ENCODE data around the gene SYNE1. TPM values are rescaled to one million over a fixed set of nuclear protein-coding genes. Genes with fewer than 3 reads are reported as not detected.

Gene SYNE1
- total RNA-seq, 1 experiment from 2014 or later, result 23.0 TPM

DNA sequence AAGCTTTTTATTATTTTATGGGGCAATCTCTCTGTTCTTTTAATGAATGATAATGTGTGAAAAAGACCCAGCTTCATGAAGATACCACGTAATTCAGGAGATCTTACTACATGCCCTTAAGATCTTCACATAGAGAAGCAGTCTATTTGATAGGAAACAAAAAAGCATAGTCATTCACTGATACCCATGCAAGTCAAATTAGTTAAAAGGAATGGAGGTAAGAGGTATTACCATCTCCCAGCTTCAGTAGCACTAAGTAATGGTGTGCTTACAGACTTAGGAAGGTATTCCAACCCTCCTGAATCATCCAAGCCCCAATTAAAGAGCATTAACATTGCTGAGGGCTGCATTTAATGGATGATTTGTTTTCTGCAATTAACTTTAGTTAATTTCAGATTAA, 364.7 kb downstream of the SYNE1 start:
- BruUV-seq (replicated peaks), result no TSS peak
- H3K4me3 ChIP-seq (ENCODE audit: low read depth, low read length), result no peak overlapping the region
- H3K27me3 ChIP-seq (replicated peaks; ENCODE audit: control insufficient read depth, insufficient read depth, low read length), result no peaks in the 10 kb centered on the region
- TF ChIP-seq CTCF (IDR thresholded peaks at IDR 0.05; ENCODE audit: insufficient read depth in 1 of 2, low read depth in 1 of 2, low read length in 1 of 2, severe bottlenecking in 1 of 2, unreplicated experiment in 1 of 2), result no peak
- H3K36me3 ChIP-seq (ENCODE audit: control insufficient read depth, insufficient read depth, low read length), result peaks cover 1% of the 10 kb centered on the region; the same call in 1 of the 2 replicates
- peaks cover 9% of the 10 kb centered on the region for H3K4me1 Mint-ChIP-seq (ENCODE audit: low read depth, unreplicated experiment)
- intact Hi-C loops (cut with micrococcal nuclease; ENCODE audit: unreplicated experiment), result no loop called here
- H3K9me3 ChIP-seq, result no peaks in the 10 kb centered on the region
- H3K36me3 Mint-ChIP-seq (ENCODE audit: insufficient read depth, unreplicated experiment), result peaks cover 2% of the 10 kb centered on the region
- ChIA-PET POLR2A (no interaction called here), CTCF (no interaction called here)
- no peak for DNase-seq
- no peak overlapping the region for H3K4me3 Mint-ChIP-seq (ENCODE audit: unreplicated experiment)
- no peaks in the 10 kb centered on the region for H3K9me3 Mint-ChIP-seq (ENCODE audit: unreplicated experiment)
- H3K27me3 Mint-ChIP-seq (ENCODE audit: insufficient read depth, unreplicated experiment), result no peaks in the 10 kb centered on the region
- no peak overlapping the region for H3K27ac Mint-ChIP-seq (ENCODE audit: unreplicated experiment)
- H3K4me1 ChIP-seq, result peaks cover 24% of the 10 kb centered on the region

- Mint-ChIP-seq H3K36me3 (ENCODE audit: insufficient read depth, unreplicated experiment) (no peaks in the 10 kb centered on the region), H3K27ac (ENCODE audit: unreplicated experiment) (no peak overlapping the region), H3K9me3 (ENCODE audit: unreplicated experiment) (no peaks in the 10 kb centered on the region), H3K4me3 (ENCODE audit: unreplicated experiment) (no peak overlapping the region), H3K4me1 (ENCODE audit: low read depth, unreplicated experiment) (peaks cover 8% of the 10 kb centered on the region), H3K27me3 (ENCODE audit: insufficient read depth, unreplicated experiment) (no peaks in the 10 kb centered on the region)
- Histone ChIP-seq H3K9me3 (no peaks in the 10 kb centered on the region), H3K4me1 (peaks cover 24% of the 10 kb centered on the region), H3K4me3 (ENCODE audit: low read depth, low read length) (no peak overlapping the region), H3K36me3 (ENCODE audit: control insufficient read depth, insufficient read depth, low read length) (peaks cover 1% of the 10 kb centered on the region; the same call in 1 of the 2 replicates), H3K27me3 (replicated peaks; ENCODE audit: control insufficient read depth, insufficient read depth, low read length) (no peaks in the 10 kb centered on the region)
- no TSS peak for BruUV-seq (replicated peaks)
- ChIA-PET POLR2A (no interaction called here), CTCF (no interaction called here)
- TF ChIP-seq CTCF (IDR thresholded peaks at IDR 0.05; ENCODE audit: insufficient read depth in 1 of 2, low read depth in 1 of 2, low read length in 1 of 2, severe bottlenecking in 1 of 2, unreplicated experiment in 1 of 2), result no peak
- intact Hi-C loops (cut with micrococcal nuclease; ENCODE audit: unreplicated experiment), result loop anchor here (2.0 kb wide), 1 partner anchor 43 kb away; no protein-coding TSS in a partner anchor
- DNase-seq, result no peak
These were observed 365.2 kb downstream of the SYNE1 start for GRCh38 chr6:152271776-152272464.

DNA sequence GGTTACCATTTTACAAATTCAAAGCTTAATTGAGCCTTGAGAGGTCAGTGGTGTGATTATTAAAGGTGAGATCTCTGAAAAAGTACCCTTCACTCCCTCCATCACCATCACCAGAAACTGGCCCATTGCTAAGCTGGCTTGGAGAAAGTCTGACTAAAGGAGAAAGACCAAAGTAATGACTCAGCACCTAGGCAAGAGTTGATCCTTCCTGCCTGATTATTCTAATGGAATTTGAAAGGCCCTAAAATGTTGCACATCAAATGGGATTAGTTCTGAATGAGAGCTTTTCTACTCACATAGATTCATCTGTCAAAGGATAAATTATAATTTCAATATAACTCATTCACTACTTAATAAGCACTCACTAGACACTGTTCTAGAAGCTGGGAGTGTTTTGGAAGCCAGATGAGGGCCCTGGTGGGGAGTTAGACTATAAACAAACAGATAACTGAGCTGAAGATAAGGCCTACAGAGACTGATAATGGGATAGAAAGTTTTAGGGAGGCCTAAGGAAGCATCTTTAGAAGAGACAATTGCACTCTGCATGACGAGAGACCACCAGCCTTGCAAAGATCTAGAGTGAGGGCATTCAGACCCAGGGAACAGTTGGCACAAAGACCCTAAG, 366.7 kb downstream of the SYNE1 start:
- Histone ChIP-seq H3K27me3 (replicated peaks; ENCODE audit: control insufficient read depth, insufficient read depth, low read length) (no peaks in the 10 kb centered on the region), H3K36me3 (ENCODE audit: control insufficient read depth, insufficient read depth, low read length) (peaks cover 1% of the 10 kb centered on the region; the same call in 1 of the 2 replicates), H3K9me3 (no peaks in the 10 kb centered on the region), H3K4me3 (ENCODE audit: low read depth, low read length) (no peak overlapping the region), H3K4me1 (peaks cover 30% of the 10 kb centered on the region)
- no TSS peak for BruUV-seq (replicated peaks)
- Mint-ChIP-seq H3K4me1 (ENCODE audit: low read depth, unreplicated experiment) (peaks cover 14% of the 10 kb centered on the region), H3K9me3 (ENCODE audit: unreplicated experiment) (no peaks in the 10 kb centered on the region), H3K27ac (ENCODE audit: unreplicated experiment) (no peak overlapping the region), H3K36me3 (ENCODE audit: insufficient read depth, unreplicated experiment) (no peaks in the 10 kb centered on the region), H3K4me3 (ENCODE audit: unreplicated experiment) (no peak overlapping the region), H3K27me3 (ENCODE audit: insufficient read depth, unreplicated experiment) (no peaks in the 10 kb centered on the region)
- ChIA-PET CTCF (interaction anchor here (0.6 kb wide), 1 partner anchor 68 kb away, joined by 3 read pairs; no protein-coding TSS in a partner anchor), POLR2A (no interaction called here)
- intact Hi-C loops (cut with micrococcal nuclease; ENCODE audit: unreplicated experiment), result loop anchor here (2.0 kb wide), 1 partner anchor 44 kb away; no protein-coding TSS in a partner anchor
- DNase-seq, result no peak
- no peak for TF ChIP-seq CTCF (IDR thresholded peaks at IDR 0.05; ENCODE audit: insufficient read depth in 1 of 2, low read depth in 1 of 2, low read length in 1 of 2, severe bottlenecking in 1 of 2, unreplicated experiment in 1 of 2)

Measured in Caco-2 (cell line).